Neural crest cell (in vitro differentiated cells): ENCODE data around the gene RPS25. TPM values are rescaled to one million over a fixed set of nuclear protein-coding genes. Genes with fewer than 3 reads are reported as not detected.
A peak's percentile ranks its signal among the peaks of the same experiment; 100 is the strongest.
"Not testable (repeated sequence)": the region's sequence is repeated elsewhere in the genome, so short reads cannot be mapped to it uniquely, and the experiment has no call there.

Source experiments
- DNase-seq: peaks from one replicate; pipeline ENCODE4 v3.0.0; 2021; ENCODE audit warnings: low read depth, mixed read lengths, low spot score
- H3K27ac Mint-ChIP-seq: one replicate; pipeline ENCODE4 v1.8.0; 2021; ENCODE audit warnings: mild to moderate bottlenecking, mixed read lengths; ENCODE audit not compliant: unreplicated experiment
- H3K27me3 Mint-ChIP-seq: 2 replicates; pipeline ENCODE4 v1.8.0; 2021; ENCODE audit warnings: low read depth, mild to moderate bottlenecking, mixed read lengths
- H3K36me3 Mint-ChIP-seq: 2 replicates; pipeline ENCODE4 v1.8.0; 2021; ENCODE audit warnings: low read depth, mild to moderate bottlenecking, mixed read lengths
- H3K4me1 Mint-ChIP-seq: 2 replicates; pipeline ENCODE4 v1.8.0; 2021; ENCODE audit warnings: mixed read lengths
- H3K4me3 Mint-ChIP-seq: one replicate; pipeline ENCODE4 v1.8.0; 2021; ENCODE audit warnings: mild to moderate bottlenecking, mixed read lengths
- H3K9me3 Mint-ChIP-seq: 2 replicates; pipeline ENCODE4 v1.8.0; 2021; ENCODE audit warnings: mixed read lengths
- long read RNA-seq: library from polyadenylated mRNA; unstranded; transcript quantifications from one replicate; pipeline ENCODE4 v2.0.0, GENCODE V29; 2020
- total RNA-seq: library from RNA; stranded (reverse); gene quantifications from 2 replicates; pipeline ENCODE4 v1.2.1, GENCODE V29; 2021
- TF ChIP-seq, protein P1 (sequence below): fragments of 200-600 bp; sonication (generic); conservative IDR thresholded peaks from 2 replicates; pipeline ENCODE4 v1.5.0; 2021; ENCODE audit warnings: antibody characterized with exemption, mild to moderate bottlenecking

RPS25 gene
- total RNA-seq = 1,203 and 1,208 TPM in 2 replicates
- long read RNA-seq, transcript RPS25-202 (5 exons, 835 nt) = major isoform, 302 of 336 reads
- long read RNA-seq, transcript RPS25-201 (2 exons, 1,078 nt) = minor isoform, 6 of 336 reads
- long read RNA-seq, transcript RPS25-204 (3 exons, 1,462 nt) = minor isoform, 7 of 336 reads
- long read RNA-seq, partial matches to known transcripts = 9 of 336 reads
- long read RNA-seq, other reads (novel, unspliced or antisense) = 12 of 336 reads

DNA sequence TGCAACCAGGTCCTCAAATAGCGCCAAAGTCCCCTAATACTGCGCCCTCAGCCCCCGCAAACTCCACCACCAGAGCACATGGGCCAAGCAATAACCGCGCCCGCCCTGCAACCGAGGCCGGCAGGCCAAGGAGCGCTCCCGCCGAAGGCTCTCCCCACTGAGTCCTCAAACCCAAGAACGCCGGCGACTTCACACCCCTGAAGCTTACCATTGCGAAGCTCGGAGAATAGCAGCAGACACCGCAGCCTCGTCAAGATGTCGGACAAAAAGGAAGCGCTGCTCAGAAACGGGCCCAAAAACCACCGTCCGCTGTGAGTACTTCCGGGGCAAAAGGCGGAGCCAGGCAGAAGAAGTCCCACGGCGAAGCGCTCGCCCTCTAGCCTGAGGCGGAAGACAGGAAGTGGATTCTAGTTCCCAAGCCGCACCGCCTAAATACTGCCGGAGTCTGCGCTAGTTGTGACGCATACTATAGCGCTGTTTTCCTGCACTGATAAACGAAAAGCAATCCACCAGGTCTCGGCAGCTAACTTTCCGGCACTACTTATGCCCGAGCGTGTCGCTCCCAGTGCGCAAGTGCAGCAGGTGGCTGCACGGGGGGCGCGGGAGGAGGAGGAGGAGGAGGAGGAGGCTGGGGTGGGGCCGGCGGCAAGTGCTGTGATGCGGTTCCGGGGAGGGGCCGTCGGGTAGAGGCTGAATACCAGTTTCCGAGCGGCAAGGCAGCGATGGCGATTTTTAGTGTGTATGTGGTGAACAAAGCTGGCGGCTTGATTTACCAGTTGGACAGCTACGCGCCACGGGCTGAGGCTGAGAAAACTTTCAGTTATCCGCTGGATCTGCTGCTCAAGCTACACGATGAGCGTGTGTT lies at the start of gene RPS25, which contains the start of gene TRAPPC4:
Gene RPS25, minus strand, starts transcription at position 270 of the 865 bp plus-strand sequence. Its CDS starts 59 bp downstream, at position 211.
Gene TRAPPC4, plus strand, starts transcription at position 693 of the 865 bp plus-strand sequence. Its CDS starts 30 bp downstream, at position 723.
- Mint-ChIP-seq H3K9me3 (no peaks in the 10 kb centered on the region), H3K27ac (peak within 1 kb of the TSS; percentile 99), H3K4me3 (peak within 1 kb of the TSS; percentile 99), H3K4me1 (peaks cover 49% of the 10 kb centered on the region), H3K27me3 (no peaks in the 10 kb centered on the region), H3K36me3 (peaks cover 32% of the 10 kb centered on the region)
- DNase-seq = peak; percentile 90
- TF ChIP-seq, protein P1, sequence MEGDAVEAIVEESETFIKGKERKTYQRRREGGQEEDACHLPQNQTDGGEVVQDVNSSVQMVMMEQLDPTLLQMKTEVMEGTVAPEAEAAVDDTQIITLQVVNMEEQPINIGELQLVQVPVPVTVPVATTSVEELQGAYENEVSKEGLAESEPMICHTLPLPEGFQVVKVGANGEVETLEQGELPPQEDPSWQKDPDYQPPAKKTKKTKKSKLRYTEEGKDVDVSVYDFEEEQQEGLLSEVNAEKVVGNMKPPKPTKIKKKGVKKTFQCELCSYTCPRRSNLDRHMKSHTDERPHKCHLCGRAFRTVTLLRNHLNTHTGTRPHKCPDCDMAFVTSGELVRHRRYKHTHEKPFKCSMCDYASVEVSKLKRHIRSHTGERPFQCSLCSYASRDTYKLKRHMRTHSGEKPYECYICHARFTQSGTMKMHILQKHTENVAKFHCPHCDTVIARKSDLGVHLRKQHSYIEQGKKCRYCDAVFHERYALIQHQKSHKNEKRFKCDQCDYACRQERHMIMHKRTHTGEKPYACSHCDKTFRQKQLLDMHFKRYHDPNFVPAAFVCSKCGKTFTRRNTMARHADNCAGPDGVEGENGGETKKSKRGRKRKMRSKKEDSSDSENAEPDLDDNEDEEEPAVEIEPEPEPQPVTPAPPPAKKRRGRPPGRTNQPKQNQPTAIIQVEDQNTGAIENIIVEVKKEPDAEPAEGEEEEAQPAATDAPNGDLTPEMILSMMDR = no peak

DNA sequence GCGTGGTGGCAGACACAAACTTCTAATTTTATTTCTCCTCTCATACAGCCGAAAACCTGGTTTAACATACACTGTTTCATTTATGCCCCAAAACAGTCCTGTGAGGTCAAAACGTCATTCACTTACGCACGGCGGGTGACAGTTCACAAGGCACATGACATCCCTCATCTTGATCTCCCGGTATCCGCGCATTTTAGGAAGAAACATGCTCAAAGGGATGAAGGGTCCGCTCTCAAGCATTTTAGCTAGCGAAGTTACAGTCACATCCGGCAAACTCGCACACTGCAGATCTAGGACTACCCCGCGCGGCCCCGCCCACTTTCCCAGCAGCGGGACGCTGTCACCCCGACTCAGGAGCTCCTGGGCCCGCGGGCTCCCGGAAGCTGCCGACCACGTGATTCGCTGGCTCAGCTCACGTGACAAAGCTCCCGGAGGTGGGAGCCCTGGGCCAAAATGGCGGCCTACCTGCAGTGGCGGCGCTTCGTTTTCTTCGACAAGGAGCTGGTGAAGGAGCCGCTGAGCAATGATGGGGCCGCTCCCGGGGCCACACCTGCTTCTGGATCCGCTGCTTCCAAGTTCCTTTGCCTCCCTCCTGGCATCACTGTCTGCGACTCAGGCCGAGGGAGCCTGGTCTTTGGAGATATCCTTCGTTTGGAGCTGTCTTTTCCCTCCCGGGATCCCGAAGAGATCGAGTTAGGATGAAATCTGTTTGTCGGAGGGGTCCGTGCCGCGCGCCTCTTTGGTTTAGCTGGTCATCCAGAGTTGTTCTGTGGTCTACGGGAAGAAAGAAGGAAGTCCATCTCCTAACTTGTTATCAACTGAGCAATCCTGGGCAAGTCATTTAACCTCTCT lies 49.5 kb upstream of the RPS25 start, which contains the start of gene VPS11:
Gene VPS11, plus strand, starts transcription at position 448 of the 852 bp plus-strand sequence. Its CDS starts 6 bp downstream, at position 454.
- H3K9me3 Mint-ChIP-seq = no peaks in the 10 kb centered on the region
- TF ChIP-seq, protein P1 = no peak
- peak within 1 kb of the TSS; percentile 95 for H3K4me3 Mint-ChIP-seq
- peaks cover 29% of the 10 kb centered on the region for H3K4me1 Mint-ChIP-seq
- no peaks in the 10 kb centered on the region for H3K36me3 Mint-ChIP-seq
- H3K27ac Mint-ChIP-seq = peak within 1 kb of the TSS; percentile 93
- peak; percentile 91 for DNase-seq
- no peaks in the 10 kb centered on the region for H3K27me3 Mint-ChIP-seq

GRCh38 chr11:119065369-119065768 lies 47.2 kb upstream of the RPS25 start:
- TF ChIP-seq, protein P1 = peak; percentile 55
- no peak for DNase-seq
- Mint-ChIP-seq H3K27me3 (no peaks in the 10 kb centered on the region), H3K4me1 (peaks cover 29% of the 10 kb centered on the region), H3K4me3 (peak overlapping the region; percentile 95), H3K27ac (no peak overlapping the region), H3K9me3 (no peaks in the 10 kb centered on the region), H3K36me3 (no peaks in the 10 kb centered on the region)

DNA sequence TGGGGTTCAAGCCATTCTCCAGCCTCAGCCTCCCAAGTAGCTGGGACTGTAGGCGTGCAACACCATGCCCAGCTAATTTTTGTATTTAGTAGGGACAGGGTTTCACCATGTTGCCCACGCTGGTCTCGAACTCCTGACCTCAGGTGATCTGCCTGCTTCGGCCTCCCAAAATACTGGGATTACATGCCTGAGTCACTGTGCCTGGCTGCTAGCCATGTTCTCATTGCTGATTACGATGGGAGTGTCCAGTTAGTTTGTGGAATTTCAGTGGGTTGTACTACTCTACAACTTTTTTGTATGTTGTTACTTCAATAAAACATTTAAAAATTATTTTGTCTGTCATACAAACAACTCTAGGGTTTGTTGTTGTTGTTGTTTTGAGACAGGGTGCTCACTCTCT lies 44.6 kb upstream of the RPS25 start:
- Mint-ChIP-seq H3K27ac (no peak overlapping the region), H3K36me3 (no peaks in the 10 kb centered on the region), H3K4me1 (peaks cover 25% of the 10 kb centered on the region), H3K4me3 (no peak overlapping the region), H3K9me3 (no peaks in the 10 kb centered on the region), H3K27me3 (no peaks in the 10 kb centered on the region)
- no peak for DNase-seq
- TF ChIP-seq, protein P1 = no peak

DNA sequence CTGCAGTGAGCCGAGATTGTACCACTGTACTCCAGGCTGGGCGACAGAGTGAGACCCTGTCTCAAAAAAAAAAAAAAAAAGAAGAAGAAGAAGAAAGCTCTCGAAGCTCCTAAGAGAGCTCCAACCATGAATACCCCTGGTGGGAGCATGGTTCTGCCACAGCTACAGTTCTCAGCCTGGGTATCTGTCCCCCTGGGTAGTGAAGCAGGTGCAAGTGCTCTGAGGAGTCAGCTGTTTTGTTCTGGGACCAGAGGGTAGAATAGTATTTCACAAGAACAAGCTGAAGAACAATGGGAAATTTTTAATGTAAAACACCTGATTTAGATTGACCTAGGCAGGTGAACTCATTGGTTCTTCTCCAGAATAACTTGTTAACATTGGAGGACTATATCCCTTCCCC lies 43.1 kb upstream of the RPS25 start:
- H3K9me3 Mint-ChIP-seq = no peaks in the 10 kb centered on the region
- no peak overlapping the region for H3K27ac Mint-ChIP-seq
- H3K27me3 Mint-ChIP-seq = no peaks in the 10 kb centered on the region
- no peaks in the 10 kb centered on the region for H3K36me3 Mint-ChIP-seq
- TF ChIP-seq, protein P1 = no peak
- DNase-seq = no peak
- peak overlapping the region; percentile 4 for H3K4me3 Mint-ChIP-seq
- H3K4me1 Mint-ChIP-seq = peaks cover 19% of the 10 kb centered on the region

- not testable (repeated sequence) for DNase-seq, H3K27me3 Mint-ChIP-seq, H3K36me3 Mint-ChIP-seq, H3K9me3 Mint-ChIP-seq, H3K27ac Mint-ChIP-seq
- Mint-ChIP-seq H3K4me1 (peaks cover 26% of the 10 kb centered on the region), H3K4me3 (peak overlapping the region; percentile 51)
These were observed 41.0 kb upstream of the RPS25 start for GRCh38 chr11:119059128-119059527.
